DND-41 (cell line): Measurements from ENCODE around the gene ACADL.
"Not testable (repeated sequence)": the region's sequence is repeated elsewhere in the genome, so short reads cannot be mapped to it uniquely, and the experiment has no call there.

Experiments used
- EZH2 ChIP-seq: IDR thresholded peaks from 3 replicates; pipeline ENCODE4 v1.6.1; 2012; ENCODE audit warnings: borderline replicate concordance, low read depth, mild to moderate bottlenecking, moderate library complexity, low read length, inconsistent platforms; ENCODE audit not compliant: severe bottlenecking
- TF ChIP-seq, protein P1 (sequence below): IDR thresholded peaks from 2 replicates; pipeline ENCODE4 v1.5.1; 2012; ENCODE audit warnings: borderline replicate concordance, low read length, moderate library complexity, mild to moderate bottlenecking; ENCODE audit not compliant: poor library complexity, severe bottlenecking; ENCODE audit errors: extremely low read depth

DNA sequence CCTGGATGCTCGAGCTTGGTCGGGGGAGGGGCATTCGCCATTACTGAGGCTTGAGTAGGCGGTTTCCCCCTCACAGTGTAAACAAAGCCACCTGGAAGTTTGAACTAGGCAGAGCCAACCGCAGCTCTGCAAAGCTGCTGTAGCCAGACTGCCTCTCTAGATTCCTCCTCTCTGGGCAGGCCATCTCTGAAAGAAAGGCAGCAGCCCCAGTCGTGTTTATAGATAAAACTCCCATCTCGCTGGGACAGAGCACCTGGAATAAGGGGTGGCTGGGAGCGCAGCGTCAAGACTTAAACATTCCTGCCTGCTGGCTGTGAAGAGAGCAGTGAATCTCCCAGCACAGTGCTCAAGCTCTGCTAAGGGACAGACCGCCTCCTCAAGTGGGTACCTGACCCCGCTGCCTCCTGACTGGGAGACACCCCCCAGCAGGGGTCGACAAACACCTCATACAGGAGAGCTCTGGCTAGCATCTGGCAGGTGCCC is 43.6 kb downstream of the ACADL start:
- TF ChIP-seq, protein P1, sequence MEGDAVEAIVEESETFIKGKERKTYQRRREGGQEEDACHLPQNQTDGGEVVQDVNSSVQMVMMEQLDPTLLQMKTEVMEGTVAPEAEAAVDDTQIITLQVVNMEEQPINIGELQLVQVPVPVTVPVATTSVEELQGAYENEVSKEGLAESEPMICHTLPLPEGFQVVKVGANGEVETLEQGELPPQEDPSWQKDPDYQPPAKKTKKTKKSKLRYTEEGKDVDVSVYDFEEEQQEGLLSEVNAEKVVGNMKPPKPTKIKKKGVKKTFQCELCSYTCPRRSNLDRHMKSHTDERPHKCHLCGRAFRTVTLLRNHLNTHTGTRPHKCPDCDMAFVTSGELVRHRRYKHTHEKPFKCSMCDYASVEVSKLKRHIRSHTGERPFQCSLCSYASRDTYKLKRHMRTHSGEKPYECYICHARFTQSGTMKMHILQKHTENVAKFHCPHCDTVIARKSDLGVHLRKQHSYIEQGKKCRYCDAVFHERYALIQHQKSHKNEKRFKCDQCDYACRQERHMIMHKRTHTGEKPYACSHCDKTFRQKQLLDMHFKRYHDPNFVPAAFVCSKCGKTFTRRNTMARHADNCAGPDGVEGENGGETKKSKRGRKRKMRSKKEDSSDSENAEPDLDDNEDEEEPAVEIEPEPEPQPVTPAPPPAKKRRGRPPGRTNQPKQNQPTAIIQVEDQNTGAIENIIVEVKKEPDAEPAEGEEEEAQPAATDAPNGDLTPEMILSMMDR: peak; percentile 60
- not testable (repeated sequence) for TF ChIP-seq EZH2
